ENCODE results near the gene PTPRM.

PTPRM gene

DNA sequence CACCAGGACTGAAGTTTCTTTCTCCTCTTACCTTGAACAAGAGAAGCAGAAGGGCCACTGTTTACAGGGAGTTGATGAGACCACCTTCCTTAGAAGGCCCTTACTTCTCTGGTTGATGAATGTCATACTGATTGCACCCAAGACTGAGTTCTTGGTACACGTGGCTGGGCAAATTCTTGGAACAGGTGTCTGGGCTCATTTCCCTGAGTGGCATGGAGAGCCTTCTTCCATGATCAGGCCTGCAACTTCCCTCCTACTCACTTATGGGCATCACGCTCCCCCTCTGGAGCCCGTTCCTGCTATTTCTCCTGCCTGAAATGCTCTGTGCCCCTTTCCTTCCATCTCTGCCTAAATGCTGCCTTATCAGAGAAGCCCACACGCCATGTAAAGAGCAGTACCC lies 110.3 kb downstream of the PTPRM start:
- no peak for DNase-seq

DNA sequence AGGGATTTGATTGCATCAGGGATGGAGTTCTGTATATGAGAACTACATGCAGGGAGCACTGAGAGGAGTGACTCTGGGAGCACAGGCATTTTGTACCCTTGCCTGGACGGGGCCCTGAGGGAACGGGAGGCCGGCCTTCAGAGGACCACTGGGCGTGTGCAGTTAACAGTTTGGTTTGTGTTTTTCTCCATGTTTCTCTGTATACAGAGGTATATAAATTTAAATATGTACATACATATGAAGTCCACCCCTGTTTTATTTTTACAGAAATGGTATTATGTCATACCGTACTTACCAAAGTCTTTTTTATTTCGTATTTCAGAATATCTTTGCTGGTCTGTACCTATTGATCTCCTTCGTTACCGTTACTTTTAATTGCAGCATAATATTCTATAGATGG lies 111.3 kb downstream of the PTPRM start:
- DNase-seq = no peak

DNA sequence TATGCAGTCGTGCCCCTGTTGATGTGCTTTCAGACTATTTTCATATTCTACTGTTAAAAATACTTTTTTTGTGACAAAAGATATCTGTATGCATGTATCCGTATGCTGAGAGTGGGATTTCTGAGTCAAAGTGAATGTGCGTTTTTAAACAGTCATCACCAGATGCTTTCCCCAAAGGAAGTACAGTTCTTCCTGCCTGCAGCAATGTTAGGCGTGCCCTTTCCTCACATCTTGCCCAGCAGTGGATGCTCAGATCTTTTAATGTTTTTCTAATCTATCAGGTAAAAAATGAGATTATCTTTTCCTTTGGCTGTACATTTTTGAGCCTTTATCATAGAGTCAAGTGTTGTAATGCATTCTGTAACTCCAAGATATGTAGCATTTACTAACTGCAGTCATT lies 111.7 kb downstream of the PTPRM start:
- DNase-seq = no peak

DNA sequence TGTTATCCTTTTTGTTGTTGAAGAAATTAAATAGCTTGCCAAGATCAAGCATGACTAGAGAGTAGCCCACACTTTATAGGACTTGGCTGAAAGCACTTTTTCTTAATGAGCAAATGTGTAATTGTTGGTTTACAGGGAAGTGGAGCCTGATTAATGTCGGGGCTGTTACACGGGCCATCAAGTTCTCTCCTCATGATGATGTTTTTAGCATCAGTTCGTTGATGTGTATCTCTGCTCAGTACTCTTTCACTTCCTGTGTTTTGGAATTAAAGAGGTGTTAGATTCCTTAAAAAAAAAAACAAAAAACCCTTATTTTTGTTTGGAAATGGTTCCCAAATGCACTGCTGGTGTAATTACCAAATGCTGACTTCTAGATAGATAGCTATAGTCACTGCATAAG lies 114.2 kb downstream of the PTPRM start:
- no peak for DNase-seq

DNA sequence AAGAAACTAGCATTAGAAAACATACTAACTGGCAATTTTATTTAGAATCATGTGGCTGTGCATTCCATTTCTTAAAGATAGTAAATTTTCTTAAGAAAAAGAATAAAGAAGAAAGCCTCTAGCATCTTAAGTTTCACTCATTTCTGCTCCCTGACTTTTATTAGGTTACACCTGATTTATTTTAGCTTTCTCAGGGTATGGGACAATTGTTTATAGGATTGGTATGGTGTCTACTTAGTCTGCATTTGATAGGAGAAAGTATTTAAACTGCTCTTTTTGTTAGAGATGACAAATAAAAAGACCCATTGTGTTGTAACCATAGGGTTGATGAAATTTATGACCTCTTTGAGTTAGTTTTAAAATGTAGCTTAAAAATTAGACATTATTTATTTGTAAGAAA lies 115.2 kb downstream of the PTPRM start:
- no peak for DNase-seq

DNA sequence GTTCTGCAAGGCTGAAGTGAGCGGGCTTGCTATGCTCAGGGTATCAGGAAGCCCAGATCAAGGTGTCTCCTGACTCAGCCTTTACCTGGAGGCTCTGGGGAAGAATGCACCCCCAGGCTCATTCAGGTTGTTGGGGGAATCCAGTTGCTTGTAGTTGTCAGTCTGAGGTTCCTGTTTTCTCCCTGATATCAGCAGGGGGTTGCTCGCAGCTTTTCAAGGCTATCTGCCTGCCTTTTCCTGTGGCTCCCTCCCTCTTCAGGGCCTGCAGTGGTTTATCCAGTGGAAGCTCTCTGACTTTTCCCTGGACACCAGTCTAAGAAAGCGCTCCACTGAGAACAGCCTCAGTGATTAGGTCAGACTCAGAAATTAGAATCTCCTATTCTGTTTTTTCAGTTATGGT lies 116.6 kb downstream of the PTPRM start:
- DNase-seq = no peak

DNA sequence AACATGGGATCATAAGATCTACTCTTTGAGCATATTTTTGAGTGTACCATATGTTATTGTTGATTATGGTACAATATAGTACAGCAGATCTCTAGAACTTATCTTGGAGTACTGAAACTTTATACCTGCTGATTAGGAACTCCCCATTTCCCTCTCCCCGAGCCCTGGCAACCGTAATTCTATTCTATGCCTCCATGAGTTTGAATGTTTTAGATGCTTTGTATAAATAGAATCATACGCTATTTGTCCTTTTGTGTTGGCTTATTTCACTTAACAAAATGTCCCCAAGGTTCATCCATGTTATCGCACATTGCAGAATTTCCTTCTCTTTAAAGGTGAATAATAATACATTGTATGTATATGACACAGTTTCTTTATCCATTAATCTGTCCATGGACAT lies 117.2 kb downstream of the PTPRM start:
- no peak for DNase-seq

DNA sequence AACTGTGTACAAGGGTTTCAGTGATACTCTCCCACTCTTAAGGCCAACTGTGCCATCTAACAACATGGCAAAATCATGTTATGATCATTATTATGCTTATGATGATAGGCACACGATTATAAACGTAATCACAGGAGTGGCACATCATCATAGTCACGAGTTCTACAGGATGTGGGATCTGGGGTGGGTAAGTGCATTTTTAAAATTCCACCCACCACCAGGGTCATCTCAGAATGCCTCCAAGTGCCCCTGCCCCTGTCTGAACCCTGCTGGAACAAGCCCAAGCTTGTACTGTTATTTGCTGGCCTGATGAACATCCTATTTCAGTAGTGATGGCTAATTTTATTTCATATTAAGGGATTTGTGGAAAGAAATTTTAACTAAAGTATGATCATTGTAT lies 117.8 kb downstream of the PTPRM start:
- DNase-seq = no peak

DNA sequence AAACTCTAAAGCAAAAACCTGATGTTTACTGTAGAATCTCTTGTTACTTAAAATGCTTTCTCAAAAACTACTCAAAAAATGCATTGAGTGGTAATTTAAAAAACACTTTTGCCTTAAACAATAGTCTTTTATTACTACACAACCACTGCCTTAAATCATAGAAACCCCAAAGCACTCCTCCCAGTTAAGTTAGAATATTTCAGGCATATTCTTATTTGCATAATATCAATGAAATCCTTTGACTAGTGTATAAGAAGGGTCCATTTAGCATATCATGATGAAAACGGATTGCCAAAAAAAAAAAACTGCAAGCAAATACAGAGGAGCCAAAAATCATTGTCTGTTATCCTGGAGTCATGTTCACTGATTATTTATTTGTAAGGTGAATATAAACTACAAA lies 119.2 kb downstream of the PTPRM start:
- no peak for DNase-seq

DNA sequence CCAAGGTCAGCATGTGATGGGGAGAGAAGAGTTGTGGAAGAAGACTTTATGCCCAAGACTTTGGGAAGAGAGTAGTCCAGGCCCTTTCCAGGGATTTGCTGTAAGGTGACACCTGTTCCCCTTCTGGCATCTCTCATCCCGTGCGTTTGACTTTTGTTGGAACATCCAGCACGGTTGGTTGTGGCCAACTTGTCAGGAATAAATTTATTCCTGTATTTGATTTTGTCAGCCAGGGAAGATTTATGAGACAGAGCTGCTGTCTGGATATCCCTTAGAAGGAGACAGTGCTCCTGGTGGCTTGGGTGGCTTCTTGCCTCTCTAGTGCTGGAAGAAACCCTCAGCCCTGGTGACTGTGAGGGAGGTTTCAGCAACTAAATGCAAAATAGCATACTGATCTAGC lies 121.5 kb downstream of the PTPRM start:
- DNase-seq = no peak

DNA sequence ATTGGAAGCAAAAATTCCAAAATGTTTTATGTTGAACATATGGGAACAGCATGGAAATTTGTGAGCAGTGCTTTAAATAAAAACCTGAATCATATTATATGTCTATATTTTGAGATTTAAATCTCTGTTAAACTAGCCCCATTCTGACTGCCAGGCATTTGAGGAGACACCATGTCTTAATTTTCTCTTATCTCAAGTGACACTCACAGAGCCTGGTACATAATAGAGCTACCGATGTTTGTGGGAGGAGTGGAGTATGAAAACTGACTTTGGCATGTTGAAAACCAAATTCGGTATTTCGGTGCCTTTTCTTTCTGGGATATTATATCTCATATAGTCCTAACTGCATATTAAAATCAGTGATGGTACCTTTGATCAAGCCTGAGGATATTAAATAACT lies 124.1 kb downstream of the PTPRM start:
- no peak for DNase-seq

DNA sequence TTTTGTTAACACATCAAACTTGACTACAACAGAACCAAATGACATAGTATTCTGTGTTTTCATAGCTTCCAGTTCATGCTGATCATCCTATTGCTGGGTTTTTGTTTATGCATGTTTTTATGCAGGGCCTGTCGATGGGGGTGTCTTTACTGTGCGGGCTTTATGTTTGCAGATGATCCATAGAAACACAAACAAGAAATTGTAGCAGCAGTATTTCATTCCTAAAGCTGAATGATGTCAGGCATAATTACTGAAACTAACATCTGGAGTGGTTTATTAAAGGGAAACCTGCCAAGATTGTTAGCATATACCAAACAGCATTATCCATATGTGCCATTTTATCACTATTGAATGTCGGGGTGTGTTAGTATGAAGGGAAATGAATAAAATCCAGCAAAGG lies 129.7 kb downstream of the PTPRM start:
- DNase-seq = no peak

DNA sequence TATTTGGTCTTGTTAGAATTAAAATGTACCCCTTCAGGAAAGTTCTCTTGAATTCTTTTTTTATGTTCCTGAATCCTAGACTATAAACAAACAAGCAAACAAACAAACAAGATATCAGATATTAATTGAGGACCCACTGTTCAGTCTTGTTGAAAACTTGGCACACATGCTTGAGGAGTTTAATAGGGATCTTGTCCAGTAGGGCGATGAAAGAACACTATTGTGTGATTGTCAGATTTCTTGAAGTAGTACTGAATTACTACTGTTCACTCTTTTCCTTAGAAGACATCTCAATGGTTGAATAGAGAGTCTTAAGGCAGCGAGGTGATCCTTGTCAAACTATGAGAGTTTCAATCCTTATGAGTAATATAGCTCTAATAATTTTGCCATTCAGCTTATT lies 130.2 kb downstream of the PTPRM start:
- DNase-seq = no peak

DNA sequence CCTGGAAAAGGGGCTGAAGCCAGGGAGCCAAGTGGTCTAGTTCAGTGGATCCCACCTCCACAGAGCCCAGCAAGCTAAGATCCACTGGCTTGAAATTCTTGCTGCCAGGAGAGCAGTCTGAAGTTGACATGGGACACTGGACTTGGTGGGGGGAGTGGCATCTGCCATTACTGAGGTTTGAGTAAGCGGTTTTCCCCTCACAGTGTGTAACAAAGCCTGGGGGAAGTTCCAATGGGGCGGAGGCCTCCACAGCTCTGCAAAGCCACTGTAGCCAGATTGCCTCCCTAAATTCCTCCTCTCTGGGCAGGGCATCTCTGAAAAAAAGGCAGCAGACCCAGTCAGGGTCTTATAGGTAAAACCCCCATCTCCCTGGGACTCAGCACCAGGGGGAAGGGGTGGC lies 144.4 kb downstream of the PTPRM start:
- DNase-seq = peak; percentile 6

DNA sequence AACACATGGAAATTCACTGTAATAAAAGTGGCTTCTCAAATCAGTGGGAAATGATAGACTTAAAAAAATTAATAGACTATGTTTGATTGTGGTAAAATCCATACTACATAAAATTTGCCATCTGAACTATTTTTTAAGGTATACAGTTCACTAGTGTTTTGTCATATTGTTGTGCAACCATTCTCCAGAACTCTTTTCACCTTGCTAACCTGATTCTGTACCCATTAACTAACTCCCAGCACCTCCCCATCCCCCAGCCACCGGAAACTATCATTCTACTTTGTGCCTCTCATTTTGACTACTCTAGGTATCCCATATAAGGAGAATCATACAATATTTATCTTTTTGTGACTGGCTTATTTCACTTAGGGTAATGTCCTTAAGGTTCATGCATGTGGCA lies 153.3 kb downstream of the PTPRM start:
- no peak for DNase-seq

DNA sequence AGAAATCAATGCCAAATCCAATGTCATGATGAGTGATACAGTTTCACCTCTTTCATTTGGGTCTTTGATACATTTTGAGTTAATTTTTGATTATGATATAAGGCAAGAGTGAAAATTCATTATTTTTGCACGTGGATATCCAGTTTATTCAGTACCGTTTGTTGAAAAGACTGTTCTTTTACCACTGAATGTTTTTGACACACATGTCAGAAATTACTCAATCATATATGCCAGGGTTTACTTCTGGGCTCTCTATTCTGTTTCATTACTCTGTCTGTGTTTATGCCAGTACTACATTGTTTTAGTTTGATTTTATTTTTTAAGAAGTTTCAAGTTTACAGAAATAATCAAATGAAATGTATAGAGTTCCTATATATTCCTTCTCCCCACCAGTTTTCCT lies 154.4 kb downstream of the PTPRM start:
- no peak for DNase-seq

DNA sequence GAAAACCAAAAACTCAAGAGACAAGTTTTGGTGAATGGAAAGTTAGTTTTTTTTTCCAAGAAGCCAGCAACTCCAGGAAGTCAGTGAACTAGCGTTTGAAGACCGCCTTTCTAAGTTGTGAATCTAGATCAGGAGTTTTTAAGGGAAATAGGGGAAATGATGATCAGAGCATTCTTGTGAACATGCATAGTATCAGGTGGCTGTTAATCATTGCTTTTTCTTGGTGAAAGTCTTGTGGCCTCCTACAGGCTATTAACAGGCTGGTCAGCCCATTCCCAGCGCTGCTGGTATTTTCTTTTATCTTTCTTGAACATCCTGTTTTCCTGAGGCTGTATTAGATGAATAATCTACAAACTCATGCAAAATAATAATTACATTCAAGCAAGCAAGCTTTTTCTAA lies 155.8 kb downstream of the PTPRM start:
- DNase-seq = no peak

DNA sequence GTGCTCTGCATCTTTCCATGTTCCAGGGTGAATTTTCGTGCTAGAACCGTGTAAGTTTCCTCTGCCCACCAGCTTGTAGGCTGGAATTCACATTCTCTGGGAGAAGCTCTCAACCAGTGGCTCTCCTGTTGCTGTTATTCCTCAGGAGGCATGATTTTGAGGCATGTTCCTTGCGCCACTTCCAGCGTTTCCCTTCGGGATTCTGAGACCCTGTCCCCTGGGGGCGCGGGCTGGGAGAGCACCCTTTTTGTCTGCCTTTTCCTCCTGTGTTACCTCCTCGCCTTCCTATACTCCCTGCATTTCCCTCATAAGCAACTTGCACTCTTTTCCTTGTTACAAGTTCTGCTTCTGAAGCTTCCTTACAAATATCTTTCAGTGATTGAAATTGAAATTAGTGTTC lies 156.4 kb downstream of the PTPRM start:
- no peak for DNase-seq

DNA sequence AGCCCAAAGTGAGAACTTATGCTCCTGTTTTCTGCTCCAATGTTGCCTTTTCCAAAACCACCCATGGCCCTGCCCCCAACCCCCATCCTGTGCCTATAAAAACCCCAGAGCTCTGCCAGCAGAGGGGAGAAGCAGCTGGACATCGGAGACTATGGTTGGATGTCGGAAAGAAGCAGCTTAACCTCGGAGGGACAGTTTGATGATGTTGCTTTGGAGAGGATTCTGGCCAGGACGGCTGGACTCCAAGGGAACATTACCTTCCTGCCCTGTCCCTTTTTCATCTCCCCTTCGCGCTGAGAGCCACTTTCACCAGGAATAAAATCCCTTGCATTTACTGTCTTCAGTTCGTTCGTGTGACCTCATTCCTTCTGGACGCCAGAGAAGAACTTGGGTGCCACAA lies 158.4 kb downstream of the PTPRM start:
- no peak for DNase-seq

DNA sequence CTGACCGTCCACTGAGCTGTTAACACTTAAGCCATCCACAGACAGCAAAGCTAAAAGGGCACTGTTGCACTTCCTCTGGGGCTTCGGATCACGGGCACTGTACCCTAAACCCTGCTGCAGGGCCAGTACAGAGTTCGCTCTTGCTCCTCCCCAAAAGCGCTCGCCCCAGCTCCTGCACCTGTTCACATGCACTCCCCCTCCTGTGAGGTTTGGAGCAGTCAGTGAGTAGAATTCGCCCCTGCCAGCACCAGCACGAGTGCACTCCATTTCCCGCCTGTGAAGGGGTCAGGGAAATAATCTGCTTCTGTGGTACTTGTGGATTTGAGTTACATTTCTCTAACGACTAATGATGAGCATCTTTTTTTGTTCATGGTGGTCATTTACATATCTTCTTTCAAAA lies 158.8 kb downstream of the PTPRM start:
- no peak for DNase-seq

DNA sequence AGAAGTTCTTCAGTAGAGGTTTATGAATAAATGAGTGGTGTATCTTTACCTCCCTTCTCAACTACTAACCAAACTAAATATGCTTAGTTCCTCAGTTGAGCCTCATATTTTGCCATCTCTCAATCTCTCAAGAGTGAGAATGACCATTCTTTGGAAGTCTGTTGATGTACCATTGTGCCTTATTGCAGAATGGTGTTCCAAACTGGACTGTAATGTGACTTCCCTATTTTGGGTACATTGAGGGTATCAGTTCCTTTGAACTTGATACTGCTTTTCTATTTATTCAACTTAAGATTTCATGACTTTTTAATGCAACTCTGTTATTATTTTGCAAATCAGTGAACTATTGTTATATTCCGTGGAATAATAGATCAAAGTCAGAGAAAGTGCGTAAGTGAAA lies 159.4 kb downstream of the PTPRM start:
- DNase-seq = no peak

DNA sequence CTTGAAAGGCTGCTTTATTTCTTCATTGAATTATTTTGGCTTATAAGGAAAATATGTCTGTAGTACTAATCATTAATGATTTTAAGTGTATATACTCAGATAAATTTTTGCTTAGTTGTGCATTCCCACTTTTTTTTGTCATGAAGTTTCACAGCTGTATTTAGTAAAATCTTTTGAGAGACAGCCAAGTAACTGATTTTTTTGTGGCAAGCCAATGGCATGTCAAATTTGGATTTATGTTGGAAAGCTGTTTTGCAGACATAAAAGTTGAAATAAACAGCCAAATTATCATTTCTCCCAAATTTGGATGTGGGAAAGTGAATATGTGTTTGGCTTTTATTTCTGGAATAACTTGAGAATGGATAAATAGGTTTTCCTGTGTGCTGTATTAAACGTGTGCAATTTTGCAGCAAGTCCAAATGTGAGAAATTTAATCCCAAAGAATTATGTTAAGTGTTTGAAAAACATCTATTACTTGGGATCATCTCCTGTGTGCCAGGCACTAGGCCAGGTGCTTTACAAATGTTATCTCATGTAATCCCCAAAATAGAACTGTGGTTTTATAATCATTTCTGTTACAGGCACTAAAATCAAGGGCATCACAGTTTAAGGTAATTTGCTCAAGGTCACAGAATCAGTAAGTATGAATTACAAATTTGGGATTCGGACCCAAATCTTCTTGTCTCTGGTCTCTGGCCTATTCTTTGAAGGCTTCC lies 160.4 kb downstream of the PTPRM start:
- no peak for DNase-seq

DNA sequence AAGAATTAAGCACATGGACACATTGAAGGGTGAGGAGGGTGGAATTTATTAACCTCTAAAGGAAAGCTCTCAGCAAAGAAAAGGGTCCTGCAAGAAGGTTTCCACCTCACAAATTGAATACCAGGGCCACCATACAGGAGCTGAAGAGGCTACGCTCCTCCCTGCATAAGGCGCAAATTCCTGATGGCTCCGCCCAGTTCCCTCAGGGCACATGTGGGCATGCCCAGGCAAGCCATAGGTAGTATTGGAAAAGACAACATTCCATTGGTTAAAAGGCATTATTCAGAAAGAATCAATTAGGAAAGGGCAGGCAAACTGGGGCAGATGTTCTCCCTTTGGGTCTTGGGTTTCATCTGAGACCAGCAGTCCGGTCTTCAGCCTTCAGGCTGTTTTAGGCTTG lies 161.2 kb downstream of the PTPRM start:
- DNase-seq = no peak

DNA sequence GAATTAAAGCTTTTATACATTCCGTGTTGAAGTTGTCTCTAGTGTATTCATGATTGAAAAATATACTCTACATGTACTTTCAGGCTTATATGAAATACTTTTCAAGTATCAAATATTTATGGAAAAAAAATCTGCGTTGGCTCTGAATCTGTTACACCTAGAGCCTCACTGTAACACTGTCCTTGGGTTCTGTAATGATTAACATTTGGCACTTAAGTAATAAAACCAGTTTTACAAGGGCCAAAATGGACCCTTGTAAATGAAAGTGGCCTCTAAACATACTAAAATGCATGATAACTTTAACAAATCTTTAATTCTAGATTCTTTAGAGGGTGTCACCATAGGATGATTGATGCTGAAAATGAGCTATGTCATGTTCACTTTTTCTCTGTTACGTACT lies 162.8 kb downstream of the PTPRM start:
- DNase-seq = no peak

DNA sequence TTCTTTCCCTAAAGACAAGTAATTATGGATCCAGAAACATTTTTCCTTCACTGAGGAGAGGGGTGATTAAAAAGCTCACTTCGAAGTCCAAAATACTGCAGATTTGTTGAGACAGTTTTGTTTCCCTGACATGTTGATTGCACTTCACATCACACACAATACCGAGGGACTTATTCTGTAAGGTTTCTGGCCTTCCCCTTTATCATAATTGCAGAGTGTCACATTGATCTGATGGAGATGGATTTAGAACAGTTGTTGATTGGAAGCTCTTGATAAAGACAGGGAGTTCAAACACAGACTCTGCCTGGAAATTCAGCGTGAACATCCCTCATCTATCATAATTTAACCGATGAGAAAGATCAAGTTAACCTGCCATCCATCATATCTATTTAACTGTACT lies 163.6 kb downstream of the PTPRM start:
- DNase-seq = no peak

DNA sequence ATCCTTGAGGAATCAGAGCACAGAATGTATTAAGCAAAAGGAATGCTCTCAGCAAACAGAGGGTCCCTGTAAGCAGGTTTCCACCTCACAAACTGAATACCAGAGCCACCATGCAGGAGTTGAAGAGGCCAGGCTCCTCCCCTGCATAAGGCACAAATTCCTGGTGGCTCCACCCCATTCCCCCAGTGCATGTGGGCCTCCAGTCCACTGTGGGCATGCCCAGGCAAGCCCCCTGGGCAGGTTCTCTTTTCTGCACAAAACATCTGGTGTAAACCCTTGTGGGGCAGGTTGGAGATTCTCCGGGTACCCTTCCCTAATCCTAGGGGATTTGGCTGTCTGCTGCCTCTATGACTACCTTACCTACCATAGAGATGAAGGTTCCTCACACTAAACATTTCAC lies 166.5 kb downstream of the PTPRM start:
- no peak for DNase-seq
